Naive B cell (primary cell): ENCODE data around the gene TNFAIP1. TPM values are rescaled to one million over a fixed set of nuclear protein-coding genes. Genes with fewer than 3 reads are reported as not detected.

Source experiments
- ATAC-seq, 2 donors: fragments of 150-1000 bp; cut with Tn5 transposase; 2 replicates each; pipeline ENCODE4 v1.10.0; 2021; ENCODE audit warnings: low read depth in 2 of 2, mild to moderate bottlenecking in 2 of 2, moderate library complexity in 2 of 2
- DNase-seq: peaks from one replicate; pipeline ENCODE4 v3.0.0; 2022
- H3K27ac Mint-ChIP-seq, 6 donors: one replicate each; pipeline ENCODE4 v1.8.0; 2020 to 2022; ENCODE audit warnings: mild to moderate bottlenecking in 6 of 6, mixed read lengths in 6 of 6, moderate library complexity in 5 of 6, inconsistent platforms in 2 of 6
- H3K27me3 Mint-ChIP-seq, 3 donors: one replicate each; pipeline ENCODE4 v1.8.0; 2021 to 2022; ENCODE audit warnings: mixed read lengths in 3 of 3, mild to moderate bottlenecking in 1 of 3
- H3K36me3 Mint-ChIP-seq, 2 donors: one replicate each; pipeline ENCODE4 v1.8.0; 2020 to 2022; ENCODE audit warnings: mixed read lengths in 2 of 2, inconsistent platforms in 1 of 2, mild to moderate bottlenecking in 1 of 2
- H3K4me1 Mint-ChIP-seq, 3 donors: one replicate each; pipeline ENCODE4 v1.8.0; 2020 to 2022; ENCODE audit warnings: mixed read lengths in 3 of 3, inconsistent platforms in 1 of 3, mild to moderate bottlenecking in 1 of 3, moderate library complexity in 1 of 3
- H3K4me3 Mint-ChIP-seq, 8 donors: one replicate each; pipeline ENCODE4 v1.8.0; 2020 to 2022; ENCODE audit warnings: mild to moderate bottlenecking in 8 of 8, mixed read lengths in 8 of 8, moderate library complexity in 8 of 8, inconsistent platforms in 2 of 8
- H3K9me3 Mint-ChIP-seq, 7 donors: one replicate each; pipeline ENCODE4 v1.8.0; 2020 to 2022; ENCODE audit warnings: mixed read lengths in 7 of 7, mild to moderate bottlenecking in 5 of 7, inconsistent platforms in 2 of 7, moderate library complexity in 1 of 7
- polyA plus RNA-seq, 6 donors: library from polyadenylated mRNA; unstranded; fragments of 300-500 nt; fragmentation: Illumina TruSeq; gene quantifications; one replicate each; pipeline ENCODE4 v1.2.3, GENCODE V29; 2021; ENCODE audit warnings: low read depth in 6 of 6

Gene TNFAIP1
- polyA plus RNA-seq, 6 donors from 2014 or later = 4.0 to 11.5 (median 9.4) TPM

DNA sequence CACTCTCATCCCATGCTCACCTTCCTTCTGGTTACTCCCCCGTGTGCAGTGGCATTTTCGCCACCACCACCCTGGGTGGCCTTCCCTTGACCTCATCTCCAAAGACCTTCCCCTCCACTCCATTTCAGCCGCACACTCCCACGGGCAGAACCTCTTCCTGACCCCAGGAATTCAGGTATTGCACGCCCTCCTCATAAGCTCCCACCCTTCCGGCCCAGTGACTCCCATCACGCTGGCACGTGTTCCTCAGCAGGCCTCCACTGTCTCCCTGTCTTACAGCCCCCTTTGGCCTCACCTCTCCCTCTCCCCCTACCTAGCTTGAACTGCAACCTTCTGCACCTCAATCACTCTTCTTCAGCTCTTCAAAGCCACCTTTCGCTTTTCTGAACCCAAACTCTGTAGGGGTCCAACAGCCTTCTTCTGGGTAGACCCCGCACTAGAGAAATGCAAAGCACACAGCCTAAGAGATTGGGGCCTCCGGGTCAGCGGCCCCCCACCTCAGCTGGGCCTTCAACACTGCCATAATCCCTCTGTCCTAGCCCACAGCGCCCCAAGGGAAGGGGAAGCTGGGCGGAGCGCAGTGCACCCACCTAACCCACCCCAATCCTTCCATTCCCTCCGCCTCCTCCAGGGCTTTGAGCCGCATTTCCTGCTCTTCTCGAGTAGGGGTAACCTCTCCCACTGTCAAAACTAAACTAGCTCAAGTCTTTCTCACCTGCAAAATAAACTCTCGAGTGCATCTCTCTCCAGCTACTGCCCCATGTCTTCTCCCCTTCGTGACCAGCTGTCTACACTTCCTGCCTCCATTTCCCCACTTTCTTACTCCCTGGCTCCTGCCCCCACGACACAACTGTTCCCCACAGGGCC, 18.2 kb upstream of the TNFAIP1 start:
- ATAC-seq (no peak), DNase-seq (no peak)
- Mint-ChIP-seq H3K36me3 (no peaks in the 10 kb centered on the region), H3K4me3 (peak overlapping the region in 7 of 8 donors; percentile 88 to 95 (median 93)), H3K4me1 (peaks cover 26 to 29% (median 26%) of the 10 kb centered on the region in 3 donors), H3K27me3 (peaks cover 0 to 18% (median 6%) of the 10 kb centered on the region in 3 donors), H3K27ac (peak overlapping the region in 2 of 6 donors; percentile 52 to 92), H3K9me3 (peaks cover 0 to 4% (median 0%) of the 10 kb centered on the region in 7 donors)

DNA sequence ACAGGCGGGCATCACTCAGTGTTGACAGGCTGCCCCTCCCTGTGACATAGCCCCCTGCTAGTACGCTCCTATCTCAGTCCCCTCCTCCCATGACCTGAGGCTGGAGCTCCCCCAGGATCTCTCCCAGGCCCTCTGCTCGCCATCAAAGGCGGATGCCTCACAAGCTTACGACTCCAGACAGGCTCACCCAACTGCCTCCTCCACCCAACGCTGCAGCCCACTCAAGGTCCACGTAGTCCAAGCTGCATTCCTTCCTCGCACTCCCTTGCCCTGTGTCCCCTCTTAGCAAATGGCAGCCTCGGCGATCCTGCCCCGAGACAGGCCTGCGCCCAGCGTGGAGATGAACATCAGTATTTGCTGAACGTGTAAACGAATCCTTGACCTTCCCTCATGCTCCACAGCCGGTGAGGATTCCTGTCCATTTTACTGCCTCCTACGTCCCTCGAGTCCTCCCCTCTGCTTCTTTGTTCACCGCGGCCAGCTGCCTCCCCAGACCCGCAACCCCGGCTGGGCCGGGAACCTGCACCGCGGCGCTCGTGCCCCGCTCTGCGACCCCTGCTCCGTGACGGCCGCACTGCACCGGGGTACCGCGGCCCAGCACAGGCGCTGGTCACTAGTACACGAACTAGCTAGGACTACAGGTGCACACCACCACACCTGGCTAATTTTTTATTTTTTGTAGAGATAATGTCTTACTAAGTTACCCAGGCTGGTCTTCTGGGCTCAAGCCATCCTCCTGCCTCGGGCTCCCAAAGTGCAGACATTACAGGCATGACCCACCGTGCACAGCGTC, 17.4 kb upstream of the TNFAIP1 start:
- H3K27ac Mint-ChIP-seq = peak overlapping the region in 4 of 6 donors; percentile 77 to 92 (median 84)
- H3K36me3 Mint-ChIP-seq = no peaks in the 10 kb centered on the region
- H3K27me3 Mint-ChIP-seq = peaks cover 0 to 18% (median 6%) of the 10 kb centered on the region in 3 donors
- peak overlapping the region; percentile 88 to 95 (median 93) for H3K4me3 Mint-ChIP-seq
- DNase-seq = no peak
- ATAC-seq = peak; percentile 11 to 12
- peaks cover 0 to 4% (median 0%) of the 10 kb centered on the region in 7 donors for H3K9me3 Mint-ChIP-seq
- peaks cover 26 to 29% (median 26%) of the 10 kb centered on the region in 3 donors for H3K4me1 Mint-ChIP-seq

DNA sequence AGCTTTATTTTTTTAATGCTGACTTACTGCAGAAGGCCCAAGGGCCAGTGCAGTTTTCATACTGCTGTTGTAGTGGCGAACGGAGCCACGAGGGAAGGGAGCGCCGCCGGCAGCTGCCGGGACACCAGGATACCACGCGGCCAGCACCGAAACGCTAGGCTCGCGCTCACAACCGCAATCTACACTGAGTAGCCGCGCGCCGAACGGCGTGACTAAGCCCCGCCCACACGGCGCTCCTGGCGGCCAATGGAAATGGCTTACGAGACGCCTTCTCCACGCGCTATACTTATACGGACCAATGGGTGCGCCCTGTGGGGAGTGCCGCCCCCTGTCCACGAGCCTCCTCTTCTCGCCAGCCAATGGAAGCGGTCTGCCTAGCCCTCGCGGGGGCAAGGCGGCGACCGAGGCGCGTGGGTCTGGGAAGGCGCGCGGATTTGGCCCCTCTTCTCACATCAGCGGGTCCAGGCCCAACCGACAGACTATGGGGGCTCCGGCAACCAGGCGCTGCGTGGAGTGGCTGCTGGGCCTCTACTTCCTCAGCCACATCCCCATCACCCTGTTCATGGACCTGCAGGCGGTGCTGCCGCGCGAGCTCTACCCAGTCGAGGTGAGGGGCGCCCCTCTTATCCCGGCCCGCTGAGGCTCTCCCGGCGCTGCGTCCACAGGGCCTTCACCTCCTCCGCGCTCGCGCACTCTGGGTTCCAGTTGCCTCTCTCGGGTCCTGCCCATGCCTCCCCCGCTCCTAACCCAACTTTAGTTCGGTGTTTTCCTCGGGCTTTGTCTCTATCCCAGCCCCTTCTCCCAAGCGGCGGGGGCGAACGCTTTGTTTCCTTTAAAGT, 16.6 kb upstream of the TNFAIP1 start, which contains the start of gene TMEM97:
Gene TMEM97, plus strand, starts transcription at position 442 of the 839 bp plus-strand sequence. Its CDS starts 40 bp downstream, at position 482.
- Mint-ChIP-seq H3K9me3 (peaks cover 0 to 4% (median 0%) of the 10 kb centered on the region in 7 donors), H3K27ac (peak within 1 kb of the TSS; percentile 77 to 96 (median 90)), H3K36me3 (no peaks in the 10 kb centered on the region), H3K27me3 (peaks cover 0 to 18% (median 6%) of the 10 kb centered on the region in 3 donors), H3K4me3 (peak within 1 kb of the TSS; percentile 88 to 95 (median 93)), H3K4me1 (peaks cover 26 to 29% (median 26%) of the 10 kb centered on the region in 3 donors)
- ATAC-seq = peak; percentile 96
- peak; percentile 95 for DNase-seq

DNA sequence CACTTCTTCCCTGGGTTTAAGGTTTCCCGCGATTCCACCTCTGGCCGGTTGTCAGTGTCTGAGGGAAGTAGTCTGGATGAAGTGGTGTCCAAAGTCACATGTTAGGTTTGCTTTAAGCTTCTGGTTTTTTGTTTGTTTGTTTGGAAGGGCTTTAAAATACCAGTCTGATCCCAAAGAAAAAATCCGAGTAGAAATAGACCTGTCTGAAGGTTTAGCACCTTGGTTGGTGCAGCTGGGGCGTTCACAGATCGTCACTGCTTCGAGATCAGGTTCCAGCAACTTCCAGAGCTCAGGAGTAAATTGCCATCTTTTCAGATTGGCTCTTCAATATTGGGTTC, 16.0 kb upstream of the TNFAIP1 start:
- peaks cover 0 to 4% (median 0%) of the 10 kb centered on the region in 7 donors for H3K9me3 Mint-ChIP-seq
- H3K27ac Mint-ChIP-seq = peak overlapping the region in 4 of 6 donors; percentile 15 to 96 (median 89)
- peak overlapping the region; percentile 88 to 95 (median 93) for H3K4me3 Mint-ChIP-seq
- no peaks in the 10 kb centered on the region for H3K36me3 Mint-ChIP-seq
- peaks cover 26 to 29% (median 26%) of the 10 kb centered on the region in 3 donors for H3K4me1 Mint-ChIP-seq
- DNase-seq = no peak
- ATAC-seq = no peak
- H3K27me3 Mint-ChIP-seq = peaks cover 0 to 18% (median 6%) of the 10 kb centered on the region in 3 donors

DNA sequence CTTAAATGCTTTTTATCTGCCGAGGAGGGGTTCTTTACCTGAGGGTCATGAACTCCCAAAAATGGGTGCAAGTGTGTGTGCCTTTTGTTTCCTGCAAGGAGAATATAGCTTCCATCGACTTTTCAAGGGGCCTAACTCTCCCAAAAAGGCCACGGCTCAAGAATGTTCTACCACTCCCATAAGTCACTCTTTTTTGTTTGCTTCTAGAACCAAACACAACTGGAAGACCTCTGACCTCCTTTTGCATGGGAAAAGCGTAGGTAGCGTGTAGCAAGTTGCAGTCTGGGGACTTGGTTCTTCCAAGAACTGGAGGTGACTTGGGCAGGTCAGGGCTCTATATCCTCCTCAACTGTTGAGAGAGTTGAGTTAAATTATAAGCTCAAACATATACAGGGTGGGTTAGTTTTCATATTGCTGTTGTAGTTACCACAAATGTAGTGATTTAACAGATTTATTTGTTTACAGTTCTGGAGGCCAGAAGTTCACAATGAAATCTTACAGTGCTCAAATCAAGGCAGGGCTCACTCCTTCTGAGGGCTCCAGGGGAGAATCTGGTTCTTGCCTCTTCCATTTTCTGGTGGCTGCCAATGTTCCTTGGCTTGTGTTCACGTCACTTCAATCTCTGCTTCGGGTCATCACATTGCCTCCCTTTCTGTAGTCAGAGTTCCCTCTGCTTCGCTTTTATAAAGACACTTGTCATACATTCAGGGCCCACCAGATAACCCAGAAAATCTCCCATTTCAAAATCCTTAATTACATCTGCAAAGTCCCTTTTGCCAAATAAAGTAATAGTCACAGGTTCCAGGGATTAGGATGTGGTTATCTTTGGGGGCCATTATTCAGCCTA, 15.1 kb upstream of the TNFAIP1 start:
- H3K4me1 Mint-ChIP-seq = peaks cover 26 to 29% (median 26%) of the 10 kb centered on the region in 3 donors
- H3K9me3 Mint-ChIP-seq = peaks cover 0 to 4% (median 0%) of the 10 kb centered on the region in 7 donors
- H3K27ac Mint-ChIP-seq = peak overlapping the region in 4 of 6 donors; percentile 11 to 50 (median 28)

DNA sequence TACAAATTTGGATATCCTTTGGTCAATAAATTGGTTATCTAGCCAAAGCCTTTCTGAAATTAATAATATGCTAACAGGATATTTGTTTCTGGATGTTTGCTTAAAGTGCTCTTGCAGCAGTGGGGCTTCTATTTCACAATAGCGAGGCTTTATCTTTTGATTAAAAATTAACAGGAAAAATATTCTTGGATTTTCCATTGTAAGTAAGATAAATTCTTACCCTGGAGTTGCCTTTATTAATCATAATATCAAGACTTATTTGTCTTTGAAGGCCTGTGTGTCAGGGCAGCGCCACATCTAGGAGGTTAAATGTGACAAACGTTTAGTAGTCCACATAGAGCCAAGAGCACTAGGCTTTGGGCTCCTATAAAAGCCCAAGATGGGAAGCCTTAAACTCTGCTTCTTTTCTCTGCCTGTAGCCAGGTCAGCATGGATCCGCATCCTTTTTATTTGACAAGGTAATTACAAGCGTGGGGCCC, 11.3 kb upstream of the TNFAIP1 start:
- no peak overlapping the region for H3K27ac Mint-ChIP-seq

More for the DNA sequence above, 15.1 kb upstream of the TNFAIP1 start:
- DNase-seq (no peak), ATAC-seq (no peak)
- Mint-ChIP-seq H3K4me3 (peak overlapping the region; percentile 88 to 95 (median 93)), H3K27me3 (peaks cover 0 to 18% (median 6%) of the 10 kb centered on the region in 3 donors), H3K36me3 (no peaks in the 10 kb centered on the region)

DNA sequence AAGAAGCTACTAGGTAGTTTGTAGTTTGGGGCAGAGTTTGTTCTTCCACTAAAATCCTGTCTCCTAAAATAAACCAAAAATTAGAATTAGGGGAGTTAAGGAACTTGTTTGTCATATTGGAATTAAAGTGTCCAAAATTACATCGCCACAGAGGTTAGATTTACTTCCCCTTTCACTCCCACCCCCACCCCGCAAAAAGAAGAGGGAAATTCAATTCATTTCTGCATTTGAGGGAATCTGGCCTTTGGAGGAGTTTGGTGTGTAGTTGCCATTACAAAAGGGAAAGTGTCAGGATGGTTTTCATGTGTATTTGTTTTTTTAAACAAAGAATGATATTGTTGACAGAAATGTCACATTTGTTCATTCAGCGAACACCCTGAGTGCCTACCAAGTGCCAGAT, 10.8 kb upstream of the TNFAIP1 start:
- peak overlapping the region in 1 of 8 donors; percentile 1 for H3K4me3 Mint-ChIP-seq
- H3K27me3 Mint-ChIP-seq = no peaks in the 10 kb centered on the region
- peak overlapping the region in 1 of 6 donors; percentile 76 for H3K27ac Mint-ChIP-seq
- no peak for ATAC-seq
- no peak for DNase-seq
- no peaks in the 10 kb centered on the region for H3K36me3 Mint-ChIP-seq
- peaks cover 6 to 10% (median 7%) of the 10 kb centered on the region in 3 donors for H3K4me1 Mint-ChIP-seq
- no peaks in the 10 kb centered on the region for H3K9me3 Mint-ChIP-seq

More for the DNA sequence above, 11.3 kb upstream of the TNFAIP1 start:
- ATAC-seq (no peak), DNase-seq (no peak)
- Mint-ChIP-seq H3K27me3 (no peaks in the 10 kb centered on the region), H3K4me1 (peaks cover 11 to 14% (median 12%) of the 10 kb centered on the region in 3 donors), H3K4me3 (peak overlapping the region in 1 of 8 donors; percentile 1), H3K9me3 (no peaks in the 10 kb centered on the region), H3K36me3 (no peaks in the 10 kb centered on the region)

DNA sequence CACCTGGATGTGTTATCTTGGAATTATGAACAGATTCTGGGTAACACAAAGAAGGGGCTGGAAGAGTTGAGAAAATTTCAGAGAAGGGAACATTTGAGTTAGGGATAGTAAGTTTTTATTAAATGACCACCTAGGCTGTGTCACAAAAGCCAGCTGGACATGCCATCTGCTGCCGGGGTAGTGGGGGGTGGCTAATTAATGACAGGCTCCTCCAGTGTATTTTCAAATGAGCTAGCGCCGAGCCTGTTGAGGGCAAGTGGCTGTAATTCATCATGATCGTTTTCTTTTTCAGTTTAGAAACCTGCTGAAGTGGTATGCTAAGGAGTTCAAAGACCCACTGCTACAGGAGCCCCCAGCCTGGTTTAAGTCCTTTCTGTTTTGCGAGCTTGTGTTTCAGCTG, 10.3 kb upstream of the TNFAIP1 start:
- DNase-seq (no peak), ATAC-seq (no peak)
- Mint-ChIP-seq H3K4me1 (peaks cover 2 to 5% (median 3%) of the 10 kb centered on the region in 3 donors), H3K36me3 (no peaks in the 10 kb centered on the region), H3K27me3 (no peaks in the 10 kb centered on the region), H3K9me3 (no peaks in the 10 kb centered on the region), H3K4me3 (no peak overlapping the region), H3K27ac (peak overlapping the region in 1 of 6 donors; percentile 76)

DNA sequence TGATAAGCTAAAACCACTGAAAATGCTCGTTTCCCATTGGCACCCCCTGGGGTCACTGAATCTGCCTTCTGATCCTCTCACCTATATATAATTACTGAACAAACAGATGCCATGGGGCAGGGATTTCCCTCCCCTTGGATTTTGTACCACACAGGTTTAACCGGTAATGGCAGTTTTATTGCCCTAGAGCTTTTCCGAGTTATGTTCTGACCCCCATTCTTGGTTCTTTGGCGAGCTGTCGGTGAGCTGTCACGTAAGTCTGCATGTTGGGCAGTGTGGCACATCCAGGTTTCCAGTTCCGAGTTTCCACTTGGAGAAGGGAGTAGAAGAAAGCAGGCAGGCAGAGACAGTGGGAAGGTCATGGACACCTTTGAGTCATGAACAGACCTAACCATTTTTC, 9.4 kb upstream of the TNFAIP1 start:
- no peak for ATAC-seq
- H3K27ac Mint-ChIP-seq = no peak overlapping the region
- H3K4me1 Mint-ChIP-seq = no peaks in the 10 kb centered on the region

DNA sequence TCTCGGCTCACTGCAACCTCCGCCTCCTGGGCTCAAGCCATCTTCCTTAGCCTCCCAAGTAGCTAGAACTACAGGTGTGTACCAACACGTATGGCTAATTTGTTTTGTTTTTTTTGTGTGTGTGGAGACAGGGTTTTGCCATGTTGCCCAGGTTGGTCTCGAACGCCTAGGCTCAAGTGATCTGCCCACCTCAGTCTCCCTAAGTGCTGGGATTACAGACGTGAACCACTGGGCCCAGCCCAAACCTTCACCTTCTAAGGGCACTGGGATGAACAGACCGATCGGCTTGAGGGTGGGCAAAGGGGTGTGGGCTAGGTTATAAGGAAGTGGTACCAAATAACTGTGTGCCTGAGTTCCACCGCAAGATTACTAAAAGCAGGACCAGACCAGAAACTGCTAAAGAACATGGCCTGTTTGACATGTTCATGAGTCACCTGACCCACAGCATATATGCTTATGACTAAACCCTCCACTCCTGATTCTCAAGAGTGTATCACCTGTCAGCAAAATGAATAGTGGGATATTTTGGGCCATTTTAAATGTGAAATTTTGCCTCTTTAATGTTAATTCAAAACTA, 8.4 kb upstream of the TNFAIP1 start:
- H3K4me3 Mint-ChIP-seq = no peak overlapping the region
- H3K27ac Mint-ChIP-seq = peak overlapping the region in 1 of 6 donors; percentile 54
- no peaks in the 10 kb centered on the region for H3K9me3 Mint-ChIP-seq
- H3K27me3 Mint-ChIP-seq = no peaks in the 10 kb centered on the region
- no peak for ATAC-seq
- H3K36me3 Mint-ChIP-seq = no peaks in the 10 kb centered on the region
- no peak for DNase-seq
- peaks cover 0 to under 1% (median 0%) of the 10 kb centered on the region in 3 donors for H3K4me1 Mint-ChIP-seq

More for the DNA sequence above, 9.4 kb upstream of the TNFAIP1 start:
- Mint-ChIP-seq H3K36me3 (no peaks in the 10 kb centered on the region), H3K9me3 (no peaks in the 10 kb centered on the region), H3K27me3 (no peaks in the 10 kb centered on the region), H3K4me3 (no peak overlapping the region)
- DNase-seq = no peak

DNA sequence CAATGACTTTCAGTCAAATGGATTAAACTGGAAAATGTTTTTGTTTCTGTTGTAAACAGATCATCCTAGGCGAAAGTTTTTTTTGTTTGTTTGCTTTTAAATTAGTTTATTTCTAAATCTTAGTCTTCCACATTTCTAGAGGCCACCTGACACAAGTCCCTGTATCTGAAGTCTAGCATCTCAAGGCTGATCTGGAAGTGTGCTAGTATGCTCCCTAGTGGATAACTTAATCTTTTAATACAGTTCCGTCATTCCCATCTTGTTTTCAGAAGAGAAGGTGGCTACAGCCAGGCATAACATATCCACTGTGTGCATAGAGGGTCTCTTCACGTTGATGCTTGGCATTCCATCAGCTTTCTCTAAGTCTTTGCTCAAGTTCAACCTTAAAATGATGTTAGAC, 7.9 kb upstream of the TNFAIP1 start:
- DNase-seq (no peak), ATAC-seq (no peak)
- Mint-ChIP-seq H3K27ac (no peak overlapping the region), H3K4me3 (no peak overlapping the region), H3K27me3 (no peaks in the 10 kb centered on the region), H3K36me3 (no peaks in the 10 kb centered on the region), H3K4me1 (peaks cover 0 to 4% (median 3%) of the 10 kb centered on the region in 3 donors), H3K9me3 (no peaks in the 10 kb centered on the region)
